ENCODE data around the gene UVRAG.

DNA sequence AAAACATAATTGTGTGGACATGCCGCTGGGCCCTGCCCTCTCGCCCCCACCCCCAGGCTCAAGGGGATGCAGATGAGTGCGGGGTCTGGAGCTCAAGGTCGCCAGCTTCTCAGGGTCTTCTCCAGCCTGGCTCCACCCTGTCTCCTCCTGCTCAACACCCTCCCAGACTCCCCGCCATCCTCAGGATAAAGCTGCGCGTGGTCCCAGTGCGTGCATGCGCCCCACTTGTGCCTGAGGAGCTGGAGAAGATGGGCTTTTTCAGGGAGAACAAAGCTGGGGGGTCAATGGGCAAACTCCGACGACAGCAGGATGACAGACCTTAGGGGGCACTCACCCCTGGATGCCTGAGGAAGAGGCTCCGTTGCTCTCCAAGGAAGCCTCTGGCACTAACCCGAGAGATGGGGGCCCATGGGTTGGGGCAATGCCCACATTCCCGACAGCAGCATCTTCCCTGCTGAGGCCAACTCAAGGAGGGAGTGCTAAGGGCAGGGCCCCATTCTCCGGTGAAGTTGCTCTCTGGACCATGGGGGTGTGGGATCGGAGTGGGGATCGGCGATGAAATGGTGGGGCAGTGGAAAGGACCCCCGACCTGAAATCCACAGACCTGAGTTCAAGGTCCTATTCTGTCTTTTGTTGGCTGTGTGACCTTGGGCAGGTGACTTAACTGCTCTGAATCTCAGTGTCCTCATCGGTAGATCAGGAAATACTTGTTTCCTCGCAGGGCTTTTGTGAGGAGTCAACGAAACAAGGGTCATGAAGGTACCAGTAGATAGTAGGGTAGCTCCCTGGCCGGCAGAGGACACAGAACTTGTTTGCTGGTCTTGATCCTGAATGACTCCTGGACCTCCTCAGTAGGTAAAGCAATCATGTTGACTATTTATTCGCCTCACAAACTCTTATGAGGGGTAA, 343.6 kb downstream of the UVRAG start:
- TF ChIP-seq, protein P1, sequence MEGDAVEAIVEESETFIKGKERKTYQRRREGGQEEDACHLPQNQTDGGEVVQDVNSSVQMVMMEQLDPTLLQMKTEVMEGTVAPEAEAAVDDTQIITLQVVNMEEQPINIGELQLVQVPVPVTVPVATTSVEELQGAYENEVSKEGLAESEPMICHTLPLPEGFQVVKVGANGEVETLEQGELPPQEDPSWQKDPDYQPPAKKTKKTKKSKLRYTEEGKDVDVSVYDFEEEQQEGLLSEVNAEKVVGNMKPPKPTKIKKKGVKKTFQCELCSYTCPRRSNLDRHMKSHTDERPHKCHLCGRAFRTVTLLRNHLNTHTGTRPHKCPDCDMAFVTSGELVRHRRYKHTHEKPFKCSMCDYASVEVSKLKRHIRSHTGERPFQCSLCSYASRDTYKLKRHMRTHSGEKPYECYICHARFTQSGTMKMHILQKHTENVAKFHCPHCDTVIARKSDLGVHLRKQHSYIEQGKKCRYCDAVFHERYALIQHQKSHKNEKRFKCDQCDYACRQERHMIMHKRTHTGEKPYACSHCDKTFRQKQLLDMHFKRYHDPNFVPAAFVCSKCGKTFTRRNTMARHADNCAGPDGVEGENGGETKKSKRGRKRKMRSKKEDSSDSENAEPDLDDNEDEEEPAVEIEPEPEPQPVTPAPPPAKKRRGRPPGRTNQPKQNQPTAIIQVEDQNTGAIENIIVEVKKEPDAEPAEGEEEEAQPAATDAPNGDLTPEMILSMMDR (IDR thresholded peaks at IDR 0.05 in 4 of 5, conservative IDR thresholded peaks at IDR 0.05 in 1 of 5), result no peak
- no peak for TF ChIP-seq POLR2A (IDR thresholded peaks at IDR 0.05)

Measured in gastrocnemius medialis (tissue), 4 donors.